RCC 7860 (cell line): ENCODE measurements around the gene DSC3.
"Not testable (repeated sequence)": the region's sequence is repeated elsewhere in the genome, so short reads cannot be mapped to it uniquely, and the experiment has no call there.

Experiments used
- DNase-seq: peaks from one replicate; pipeline ENCODE4 v3.0.0-alpha.2; 2015; ENCODE audit warnings: low spot score
- FAIRE-seq: peaks from 2 replicates; lab custom pipeline; 2012; peaks lifted over from hg19 to GRCh38; lab: Jason Lieb, UNC

Gene DSC3

GRCh38 chr18:31041271-31042083 lies 1.1 kb downstream of the DSC3 start:
- no peak for DNase-seq
- FAIRE-seq, result no peak

- no peak for FAIRE-seq
- DNase-seq, result no peak
These were observed 1.8 kb downstream of the DSC3 start for GRCh38 chr18:31040686-31041270.

GRCh38 chr18:31039426-31039825 lies 3.1 kb downstream of the DSC3 start:
- no peak for DNase-seq
- no peak for FAIRE-seq

GRCh38 chr18:31037686-31038085 lies 4.9 kb downstream of the DSC3 start:
- FAIRE-seq, result not testable (repeated sequence)

GRCh38 chr18:31034541-31034940 lies 8.0 kb downstream of the DSC3 start:
- FAIRE-seq, result no peak

More at GRCh38 chr18:31037686-31038085, 4.9 kb downstream of the DSC3 start:
- DNase-seq, result not testable (repeated sequence)

GRCh38 chr18:31030574-31031278 lies 11.8 kb downstream of the DSC3 start:
- DNase-seq (no peak), FAIRE-seq (no peak)

More at GRCh38 chr18:31034541-31034940, 8.0 kb downstream of the DSC3 start:
- no peak for DNase-seq

- FAIRE-seq, result no peak
- no peak for DNase-seq
These were observed 26.7 kb downstream of the DSC3 start for GRCh38 chr18:31015715-31016434.

- DNase-seq, result peak; percentile 99
- FAIRE-seq, result peak; percentile 96
These were observed 31.1 kb downstream of the DSC3 start for GRCh38 chr18:31011455-31011854.

GRCh38 chr18:31010601-31011000 lies 31.9 kb downstream of the DSC3 start:
- FAIRE-seq, result peak; percentile 29
- DNase-seq, result peak; percentile 35

GRCh38 chr18:30999887-31000628 lies 42.5 kb downstream of the DSC3 start:
- FAIRE-seq (no peak), DNase-seq (no peak)

- peak; percentile 5 for DNase-seq
- FAIRE-seq, result peak; percentile 38
These were observed 43.4 kb downstream of the DSC3 start for GRCh38 chr18:30999186-30999585.

- no peak for FAIRE-seq
- no peak for DNase-seq
These were observed 45.3 kb downstream of the DSC3 start for GRCh38 chr18:30997223-30997622.

- DNase-seq (no peak), FAIRE-seq (no peak)
These were observed 50.3 kb downstream of the DSC3 start for GRCh38 chr18:30992231-30992630.

- no peak for FAIRE-seq
- DNase-seq, result no peak
These were observed 51.1 kb downstream of the DSC3 start for GRCh38 chr18:30991397-30991796.

- FAIRE-seq, result no peak
- DNase-seq, result no peak
These were observed 53.4 kb downstream of the DSC3 start for GRCh38 chr18:30989141-30989540.

GRCh38 chr18:30988440-30988839 lies 54.1 kb downstream of the DSC3 start:
- FAIRE-seq, result no peak
- DNase-seq, result no peak

GRCh38 chr18:30987467-30988241 lies 54.9 kb downstream of the DSC3 start:
- FAIRE-seq, result no peak
- no peak for DNase-seq

- FAIRE-seq (no peak), DNase-seq (no peak)
These were observed 56.8 kb downstream of the DSC3 start for GRCh38 chr18:30985753-30986152.

- no peak for DNase-seq
- FAIRE-seq, result no peak
These were observed 60.1 kb downstream of the DSC3 start for GRCh38 chr18:30982285-30982992.
